OCI-LY3 (cell line): Measurements from ENCODE around the gene MRC2.
A peak's percentile ranks its signal among the peaks of the same experiment; 100 is the strongest.

Source experiments
- H2AFZ ChIP-seq: fragments of 200-600, 300-600 bp; shearing (Covaris generic); 2 replicates; pipeline ENCODE4 v1.6.0; 2014; ENCODE audit warnings: antibody characterized with exemption, low read depth, low read length
- H3K27ac ChIP-seq: fragments of 200-600, 300-600 bp; sonication (generic); 2 replicates; pipeline ENCODE4 v1.5.1; 2014; ENCODE audit warnings: mild to moderate bottlenecking, low read length, moderate library complexity, mixed read lengths
- H3K27me3 ChIP-seq: fragments of 200-600, 300-600 bp; sonication (generic); 2 replicates; pipeline ENCODE4 v1.6.1; 2014; ENCODE audit warnings: low read depth, low read length, mixed read lengths
- H3K36me3 ChIP-seq: fragments of 200-600, 300-600 bp; sonication (generic); replicated peaks from 2 replicates; pipeline ENCODE3; 2014; ENCODE audit warnings: low read depth, low read length, mixed read lengths
- H3K4me1 ChIP-seq: fragments of 300-600, 200-600 bp; sonication (generic); 2 replicates; pipeline ENCODE4 v1.6.1; 2014; ENCODE audit warnings: low read length, mixed read lengths
- H3K4me2 ChIP-seq: fragments of 200-600, 300-600 bp; sonication (generic); 2 replicates; pipeline ENCODE4 v1.6.1; 2014; ENCODE audit warnings: low read length, mixed read lengths
- H3K4me3 ChIP-seq: fragments of 300-600, 200-600 bp; sonication (generic); 2 replicates; pipeline ENCODE4 v1.5.1; 2014; ENCODE audit warnings: antibody characterized with exemption, mild to moderate bottlenecking, low read length, moderate library complexity
- H3K79me2 ChIP-seq: fragments of 300-600, 200-600 bp; shearing (Covaris generic); 2 replicates; pipeline ENCODE4 v1.6.1; 2014; ENCODE audit warnings: mild to moderate bottlenecking, low read length, mixed read lengths
- H3K9ac ChIP-seq: fragments of 300-600, 200-600 bp; shearing (Covaris generic); 2 replicates; pipeline ENCODE4 v1.6.0; 2014; ENCODE audit warnings: mild to moderate bottlenecking, low read length, moderate library complexity
- H3K9me3 ChIP-seq: fragments of 200-600, 300-600 bp; shearing (Covaris generic); 2 replicates; pipeline ENCODE4 v1.6.1; 2014; ENCODE audit warnings: low read length, mixed read lengths; ENCODE audit not compliant: insufficient read depth
- H4K20me1 ChIP-seq: fragments of 200-600, 300-600 bp; sonication (generic); 2 replicates; pipeline ENCODE4 v1.6.1; 2016; ENCODE audit warnings: low read length, mixed read lengths; ENCODE audit not compliant: insufficient read depth
- CTCF ChIP-seq: fragments of 200-600, 300-600 bp; sonication (generic); IDR thresholded peaks from 2 replicates; pipeline ENCODE4 v1.5.1; 2014; ENCODE audit warnings: antibody characterized with exemption, low read length, low read depth
- EZH2phosphoT487 ChIP-seq: fragments of 200-600 bp; shearing (Covaris generic); IDR thresholded peaks from 2 replicates; pipeline ENCODE4 v1.6.1; 2018; ENCODE audit warnings: antibody characterized with exemption, mixed run types, low read depth

MRC2 gene

GRCh38 chr17:62704381-62704971 is 77.0 kb downstream of the MRC2 start:
- Histone ChIP-seq H4K20me1 (no peaks in the 10 kb centered on the region), H3K79me2 (no peaks in the 10 kb centered on the region), H3K4me3 (peak overlapping the region; percentile 79), H3K27ac (no peak overlapping the region), H3K27me3 (peaks cover 11% of the 10 kb centered on the region; the same call in 1 of the 2 replicates), H3K4me1 (peaks cover 29% of the 10 kb centered on the region), H3K4me2 (peak overlapping the region; percentile 98), H3K9ac (peak overlapping the region; percentile 54), H2AFZ (peak overlapping the region; percentile 47), H3K9me3 (no peaks in the 10 kb centered on the region; the same call in none of the 2 replicates), H3K36me3 (peaks cover 4% of the 10 kb centered on the region)
- no peak for TF ChIP-seq EZH2phosphoT487

- peaks cover 11% of the 10 kb centered on the region; the same call in 1 of the 2 replicates for H3K27me3 ChIP-seq
- H4K20me1 ChIP-seq: no peaks in the 10 kb centered on the region
- H3K4me1 ChIP-seq: peaks cover 29% of the 10 kb centered on the region
- H3K9ac ChIP-seq: no peak overlapping the region
- no peaks in the 10 kb centered on the region; the same call in none of the 2 replicates for H3K9me3 ChIP-seq
- peak overlapping the region; percentile 98; the same call in 1 of the 2 replicates for H3K4me2 ChIP-seq
- H3K27ac ChIP-seq: no peak overlapping the region
- no peak overlapping the region for H2AFZ ChIP-seq
- H3K36me3 ChIP-seq: peaks cover 4% of the 10 kb centered on the region
- TF ChIP-seq CTCF (no peak), EZH2phosphoT487 (no peak)
- H3K4me3 ChIP-seq: no peak overlapping the region
- no peaks in the 10 kb centered on the region for H3K79me2 ChIP-seq
These were observed 77.8 kb downstream of the MRC2 start for GRCh38 chr17:62705156-62705777.

- TF ChIP-seq EZH2phosphoT487: no peak
- TF ChIP-seq CTCF: no peak
- Histone ChIP-seq H4K20me1 (no peaks in the 10 kb centered on the region), H3K27me3 (peaks cover 11% of the 10 kb centered on the region; the same call in 1 of the 2 replicates), H2AFZ (no peak overlapping the region), H3K79me2 (no peaks in the 10 kb centered on the region), H3K4me2 (no peak overlapping the region), H3K4me1 (peaks cover 28% of the 10 kb centered on the region), H3K9ac (no peak overlapping the region), H3K4me3 (no peak overlapping the region), H3K36me3 (peaks cover 4% of the 10 kb centered on the region), H3K27ac (no peak overlapping the region), H3K9me3 (no peaks in the 10 kb centered on the region; the same call in none of the 2 replicates)
These were observed 78.5 kb downstream of the MRC2 start for GRCh38 chr17:62705778-62706597.

GRCh38 chr17:62706598-62707424 is 79.3 kb downstream of the MRC2 start:
- TF ChIP-seq CTCF (no peak), EZH2phosphoT487 (no peak)
- no peaks in the 10 kb centered on the region; the same call in none of the 2 replicates for H3K9me3 ChIP-seq
- no peak overlapping the region for H3K9ac ChIP-seq
- H2AFZ ChIP-seq: no peak overlapping the region
- H3K4me2 ChIP-seq: no peak overlapping the region
- no peaks in the 10 kb centered on the region for H3K79me2 ChIP-seq
- H4K20me1 ChIP-seq: no peaks in the 10 kb centered on the region
- peaks cover 11% of the 10 kb centered on the region; the same call in 1 of the 2 replicates for H3K27me3 ChIP-seq
- H3K36me3 ChIP-seq: peaks cover 4% of the 10 kb centered on the region
- no peak overlapping the region for H3K27ac ChIP-seq
- no peak overlapping the region for H3K4me3 ChIP-seq
- H3K4me1 ChIP-seq: peaks cover 20% of the 10 kb centered on the region
